ENCODE data around the gene CUL4A. TPM values are rescaled to one million over a fixed set of nuclear protein-coding genes. Genes with fewer than 3 reads are reported as not detected.
"Not testable (repeated sequence)": the region's sequence is repeated elsewhere in the genome, so short reads cannot be mapped to it uniquely, and the experiment has no call there.

Gene CUL4A
- total and polyA plus RNA-seq, 9 of the 15 experiments (the other 6 are each of a cell fraction or from before 2014, with no cell fraction given) = 21.1 to 92.0 (median 63.2) TPM

DNA sequence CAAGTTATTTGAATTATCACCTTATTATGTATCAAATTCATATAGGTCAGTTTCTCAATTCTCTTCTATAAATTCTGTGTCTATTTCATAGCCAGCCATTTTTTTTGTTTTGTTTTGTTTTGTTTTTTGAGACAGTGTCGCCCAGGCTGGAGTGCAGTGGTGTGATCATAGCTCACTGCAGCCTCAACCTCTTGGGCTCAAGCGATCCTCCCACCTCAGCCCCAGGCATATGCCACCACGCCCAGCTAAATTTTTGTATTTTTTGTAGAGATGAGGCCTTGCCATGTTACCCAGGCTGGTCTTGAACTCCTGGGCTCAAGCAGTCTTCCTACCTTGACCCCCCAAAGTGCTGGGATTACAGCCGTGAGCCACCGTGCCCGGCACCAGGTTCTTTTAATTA, 48.5 kb downstream of the CUL4A start:
- POLR2A ChIA-PET; BruUV-seq (replicated peaks); H2AFZ ChIP-seq (ENCODE audit: low read depth, low read length); FAIRE-seq; H3K27me3 ChIP-seq (ENCODE audit: control insufficient read depth in 2 of 2, insufficient read depth in 2 of 2, low read length in 2 of 2); DNase-seq (ENCODE audit: extremely low read depth in 1 of 4, low spot score in 3 of 4); H3K27ac ChIP-seq (ENCODE audit: extremely low read depth, low read depth, low read length); intact Hi-C loops (cut with micrococcal nuclease); H3K4me3 ChIP-seq; H3K9ac ChIP-seq (ENCODE audit: insufficient read depth in 1 of 2, low read depth in 2 of 2, low read length in 2 of 2); ATAC-seq; H3K9me3 ChIP-seq (replicated peaks; ENCODE audit: control insufficient read depth, insufficient read depth, low read depth, low read length); H3K4me1 ChIP-seq (replicated peaks in 1 of 2; ENCODE audit: control insufficient read depth in 2 of 2, insufficient read depth in 2 of 2, low read length in 2 of 2); in situ Hi-C loops (cut with MboI); H3K9me1 ChIP-seq (ENCODE audit: control insufficient read depth, insufficient read depth, low read length); H4K20me1 ChIP-seq (replicated peaks; ENCODE audit: control insufficient read depth, insufficient read depth, low read length); H3K4me2 ChIP-seq (ENCODE audit: insufficient read depth, low read length); CTCF ChIA-PET (ENCODE audit: low intra/inter-chr PET ratio); H3K79me2 ChIP-seq (ENCODE audit: control insufficient read depth, insufficient read depth, low read length): not testable (repeated sequence)
- 95% methylated on average over 6 of the region's 6 CpGs for WGBS (ENCODE audit: insufficient coverage, low coverage, missing lambda C conversion rate)
- peaks cover 80% of the 10 kb centered on the region for H3K36me3 ChIP-seq (ENCODE audit: control insufficient read depth, insufficient read depth, low read length)

- ChIA-PET POLR2A (no interaction called here), CTCF (ENCODE audit: low intra/inter-chr PET ratio) (no interaction called here)
- Histone ChIP-seq H3K9me3 (replicated peaks; ENCODE audit: control insufficient read depth, insufficient read depth, low read depth, low read length) (no peaks in the 10 kb centered on the region), H3K27me3 (ENCODE audit: control insufficient read depth in 2 of 2, insufficient read depth in 2 of 2, low read length in 2 of 2) (no peaks in the 10 kb centered on the region), H3K4me1 (replicated peaks in 1 of 2; ENCODE audit: control insufficient read depth in 2 of 2, insufficient read depth in 2 of 2, low read length in 2 of 2) (no peaks in the 10 kb centered on the region), H3K4me3 (no peak overlapping the region), H3K4me2 (ENCODE audit: insufficient read depth, low read length) (no peak overlapping the region), H3K9ac (ENCODE audit: insufficient read depth in 1 of 2, low read depth in 2 of 2, low read length in 2 of 2) (no peak overlapping the region), H2AFZ (ENCODE audit: low read depth, low read length) (no peak overlapping the region), H3K79me2 (ENCODE audit: control insufficient read depth, insufficient read depth, low read length) (no peaks in the 10 kb centered on the region), H4K20me1 (replicated peaks; ENCODE audit: control insufficient read depth, insufficient read depth, low read length) (no peaks in the 10 kb centered on the region), H3K36me3 (ENCODE audit: control insufficient read depth, insufficient read depth, low read length) (peaks cover 78% of the 10 kb centered on the region), H3K27ac (ENCODE audit: extremely low read depth, low read depth, low read length) (no peak overlapping the region), H3K9me1 (ENCODE audit: control insufficient read depth, insufficient read depth, low read length) (no peaks in the 10 kb centered on the region)
- WGBS (ENCODE audit: insufficient coverage, low coverage, missing lambda C conversion rate) = 97% methylated on average over 4 of the region's 5 CpGs
- no TSS peak for BruUV-seq (replicated peaks)
- in situ Hi-C loops (cut with MboI) = no loop called here
- FAIRE-seq (no peak), DNase-seq (ENCODE audit: extremely low read depth in 1 of 4, low spot score in 3 of 4) (no peak), ATAC-seq (no peak)
- intact Hi-C loops (cut with micrococcal nuclease) = no loop called here
- TF ChIP-seq, protein P1, sequence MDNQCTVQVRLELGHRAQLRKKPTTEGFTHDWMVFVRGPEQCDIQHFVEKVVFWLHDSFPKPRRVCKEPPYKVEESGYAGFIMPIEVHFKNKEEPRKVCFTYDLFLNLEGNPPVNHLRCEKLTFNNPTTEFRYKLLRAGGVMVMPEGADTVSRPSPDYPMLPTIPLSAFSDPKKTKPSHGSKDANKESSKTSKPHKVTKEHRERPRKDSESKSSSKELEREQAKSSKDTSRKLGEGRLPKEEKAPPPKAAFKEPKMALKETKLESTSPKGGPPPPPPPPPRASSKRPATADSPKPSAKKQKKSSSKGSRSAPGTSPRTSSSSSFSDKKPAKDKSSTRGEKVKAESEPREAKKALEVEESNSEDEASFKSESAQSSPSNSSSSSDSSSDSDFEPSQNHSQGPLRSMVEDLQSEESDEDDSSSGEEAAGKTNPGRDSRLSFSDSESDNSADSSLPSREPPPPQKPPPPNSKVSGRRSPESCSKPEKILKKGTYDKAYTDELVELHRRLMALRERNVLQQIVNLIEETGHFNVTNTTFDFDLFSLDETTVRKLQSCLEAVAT (IDR thresholded peaks at IDR 0.05) = no peak
- TF ChIP-seq SMAD4 (CRISPR knock-in tag; conservative IDR thresholded peaks at IDR 0.05) (no peak), GATAD2B (IDR thresholded peaks at IDR 0.05; ENCODE audit: borderline replicate concordance) (no peak), ZNF699 (CRISPR knock-in tag; IDR thresholded peaks at IDR 0.05; ENCODE audit: insufficient replicate concordance) (no peak), ZNF79 (CRISPR knock-in tag; IDR thresholded peaks at IDR 0.05; ENCODE audit: low read depth) (no peak), FOXO4 (CRISPR knock-in tag; IDR thresholded peaks at IDR 0.05) (no peak), SRSF7 (optimal IDR thresholded peaks at IDR 0.05; ENCODE audit: low read depth, low read length) (no peak)
- TF ChIP-seq, protein P2, sequence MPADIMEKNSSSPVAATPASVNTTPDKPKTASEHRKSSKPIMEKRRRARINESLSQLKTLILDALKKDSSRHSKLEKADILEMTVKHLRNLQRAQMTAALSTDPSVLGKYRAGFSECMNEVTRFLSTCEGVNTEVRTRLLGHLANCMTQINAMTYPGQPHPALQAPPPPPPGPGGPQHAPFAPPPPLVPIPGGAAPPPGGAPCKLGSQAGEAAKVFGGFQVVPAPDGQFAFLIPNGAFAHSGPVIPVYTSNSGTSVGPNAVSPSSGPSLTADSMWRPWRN (IDR thresholded peaks at IDR 0.05; ENCODE audit: low read depth) = no peak
- TF ChIP-seq, protein P3, sequence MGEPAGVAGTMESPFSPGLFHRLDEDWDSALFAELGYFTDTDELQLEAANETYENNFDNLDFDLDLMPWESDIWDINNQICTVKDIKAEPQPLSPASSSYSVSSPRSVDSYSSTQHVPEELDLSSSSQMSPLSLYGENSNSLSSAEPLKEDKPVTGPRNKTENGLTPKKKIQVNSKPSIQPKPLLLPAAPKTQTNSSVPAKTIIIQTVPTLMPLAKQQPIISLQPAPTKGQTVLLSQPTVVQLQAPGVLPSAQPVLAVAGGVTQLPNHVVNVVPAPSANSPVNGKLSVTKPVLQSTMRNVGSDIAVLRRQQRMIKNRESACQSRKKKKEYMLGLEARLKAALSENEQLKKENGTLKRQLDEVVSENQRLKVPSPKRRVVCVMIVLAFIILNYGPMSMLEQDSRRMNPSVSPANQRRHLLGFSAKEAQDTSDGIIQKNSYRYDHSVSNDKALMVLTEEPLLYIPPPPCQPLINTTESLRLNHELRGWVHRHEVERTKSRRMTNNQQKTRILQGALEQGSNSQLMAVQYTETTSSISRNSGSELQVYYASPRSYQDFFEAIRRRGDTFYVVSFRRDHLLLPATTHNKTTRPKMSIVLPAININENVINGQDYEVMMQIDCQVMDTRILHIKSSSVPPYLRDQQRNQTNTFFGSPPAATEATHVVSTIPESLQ (CRISPR knock-in tag; IDR thresholded peaks at IDR 0.05) = no peak
These were observed 49.1 kb downstream of the CUL4A start for GRCh38 chr13:113258321-113259054.

Measured in K562 (cell line).